Hepatocyte (in vitro differentiated cells): ENCODE results near the gene ALDH18A1.

Source experiments
- EZH2 ChIP-seq: fragments of 200-600 bp; sonication (generic); IDR thresholded peaks from 2 replicates; pipeline ENCODE4 v1.6.1; 2016; ENCODE audit warnings: antibody characterized with exemption, mild to moderate bottlenecking, borderline replicate concordance
- EZH2phosphoT487 ChIP-seq: fragments of 200-600 bp; sonication (generic); IDR thresholded peaks from one replicate; pipeline ENCODE4 v1.6.1; 2018; ENCODE audit warnings: antibody characterized with exemption, mild to moderate bottlenecking, low read depth, moderate library complexity; ENCODE audit not compliant: unreplicated experiment, severe bottlenecking
- TF ChIP-seq, protein P1 (sequence below): fragments of 200-600 bp; sonication (generic); IDR thresholded peaks from 2 replicates; pipeline ENCODE4 v1.5.1; 2016; ENCODE audit warnings: antibody characterized with exemption, mild to moderate bottlenecking; ENCODE audit not compliant: poor library complexity

DNA sequence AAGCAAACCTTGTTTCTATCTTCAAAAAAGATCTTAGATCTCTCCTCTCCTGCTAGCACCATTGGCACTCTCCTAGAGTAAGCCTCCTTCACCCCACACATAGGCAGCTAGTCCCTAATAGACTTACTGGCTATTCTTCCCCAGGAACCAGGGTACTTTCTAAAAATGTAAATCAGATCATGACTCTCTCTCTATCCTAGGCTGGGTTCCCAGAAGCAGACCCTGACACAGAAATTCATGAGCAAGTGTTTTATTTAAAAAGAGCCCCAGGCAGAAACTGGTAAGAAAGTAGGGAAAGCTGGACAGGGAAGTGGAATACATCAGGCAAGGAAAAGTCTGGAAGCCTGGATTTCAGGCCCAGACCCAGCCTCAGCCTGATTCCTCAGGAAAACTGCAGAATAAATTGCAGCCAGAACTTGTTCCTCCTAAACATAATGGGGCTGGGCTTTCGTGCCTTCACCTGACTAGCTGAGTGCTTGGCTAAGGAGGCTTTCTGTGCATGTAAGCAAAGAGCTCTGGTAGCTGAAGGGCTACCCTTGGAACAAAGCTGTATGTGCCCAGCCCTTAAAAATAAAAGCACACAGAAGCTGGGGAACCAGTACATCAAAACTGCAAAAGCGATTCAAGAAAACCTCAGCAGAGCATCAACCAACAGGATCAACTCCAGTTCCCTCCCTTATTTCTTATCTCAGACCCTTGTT, 76.5 kb downstream of the ALDH18A1 start:
- TF ChIP-seq, protein P1, sequence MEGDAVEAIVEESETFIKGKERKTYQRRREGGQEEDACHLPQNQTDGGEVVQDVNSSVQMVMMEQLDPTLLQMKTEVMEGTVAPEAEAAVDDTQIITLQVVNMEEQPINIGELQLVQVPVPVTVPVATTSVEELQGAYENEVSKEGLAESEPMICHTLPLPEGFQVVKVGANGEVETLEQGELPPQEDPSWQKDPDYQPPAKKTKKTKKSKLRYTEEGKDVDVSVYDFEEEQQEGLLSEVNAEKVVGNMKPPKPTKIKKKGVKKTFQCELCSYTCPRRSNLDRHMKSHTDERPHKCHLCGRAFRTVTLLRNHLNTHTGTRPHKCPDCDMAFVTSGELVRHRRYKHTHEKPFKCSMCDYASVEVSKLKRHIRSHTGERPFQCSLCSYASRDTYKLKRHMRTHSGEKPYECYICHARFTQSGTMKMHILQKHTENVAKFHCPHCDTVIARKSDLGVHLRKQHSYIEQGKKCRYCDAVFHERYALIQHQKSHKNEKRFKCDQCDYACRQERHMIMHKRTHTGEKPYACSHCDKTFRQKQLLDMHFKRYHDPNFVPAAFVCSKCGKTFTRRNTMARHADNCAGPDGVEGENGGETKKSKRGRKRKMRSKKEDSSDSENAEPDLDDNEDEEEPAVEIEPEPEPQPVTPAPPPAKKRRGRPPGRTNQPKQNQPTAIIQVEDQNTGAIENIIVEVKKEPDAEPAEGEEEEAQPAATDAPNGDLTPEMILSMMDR: no peak
- TF ChIP-seq EZH2: no peak
- TF ChIP-seq EZH2phosphoT487: no peak
